ENCODE data around the gene ACTA2.

ACTA2 gene

DNA sequence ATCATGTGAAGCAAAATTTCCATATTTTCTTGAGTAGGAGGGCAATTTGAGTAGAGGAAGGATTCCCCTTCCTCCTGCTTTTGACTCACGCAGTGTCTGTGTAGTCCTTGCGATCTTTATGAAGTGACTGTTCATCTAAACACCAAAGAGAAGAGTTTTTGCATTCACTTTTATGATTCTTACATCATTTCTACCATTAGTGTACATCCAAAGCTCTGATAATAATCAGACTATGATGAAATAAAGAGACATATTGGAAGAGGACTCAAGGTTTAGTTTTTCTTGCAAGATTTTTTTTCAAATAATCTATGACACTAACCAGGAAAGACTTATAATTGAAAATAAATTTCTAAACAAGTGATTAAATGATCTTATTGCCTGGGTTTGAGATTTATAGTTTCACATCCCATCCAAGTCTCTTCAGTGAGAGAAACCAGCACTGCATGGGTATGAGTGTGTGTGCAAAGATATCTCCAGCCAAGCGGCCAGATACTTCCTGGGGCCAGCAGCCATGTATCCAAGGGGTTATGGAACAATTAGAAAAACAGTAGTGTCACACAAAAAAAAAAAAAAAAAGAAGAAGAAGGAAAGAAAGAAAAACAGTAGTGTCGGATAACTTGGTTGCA is 2.0 kb upstream of the ACTA2 start:
- TF ChIP-seq, protein P1, sequence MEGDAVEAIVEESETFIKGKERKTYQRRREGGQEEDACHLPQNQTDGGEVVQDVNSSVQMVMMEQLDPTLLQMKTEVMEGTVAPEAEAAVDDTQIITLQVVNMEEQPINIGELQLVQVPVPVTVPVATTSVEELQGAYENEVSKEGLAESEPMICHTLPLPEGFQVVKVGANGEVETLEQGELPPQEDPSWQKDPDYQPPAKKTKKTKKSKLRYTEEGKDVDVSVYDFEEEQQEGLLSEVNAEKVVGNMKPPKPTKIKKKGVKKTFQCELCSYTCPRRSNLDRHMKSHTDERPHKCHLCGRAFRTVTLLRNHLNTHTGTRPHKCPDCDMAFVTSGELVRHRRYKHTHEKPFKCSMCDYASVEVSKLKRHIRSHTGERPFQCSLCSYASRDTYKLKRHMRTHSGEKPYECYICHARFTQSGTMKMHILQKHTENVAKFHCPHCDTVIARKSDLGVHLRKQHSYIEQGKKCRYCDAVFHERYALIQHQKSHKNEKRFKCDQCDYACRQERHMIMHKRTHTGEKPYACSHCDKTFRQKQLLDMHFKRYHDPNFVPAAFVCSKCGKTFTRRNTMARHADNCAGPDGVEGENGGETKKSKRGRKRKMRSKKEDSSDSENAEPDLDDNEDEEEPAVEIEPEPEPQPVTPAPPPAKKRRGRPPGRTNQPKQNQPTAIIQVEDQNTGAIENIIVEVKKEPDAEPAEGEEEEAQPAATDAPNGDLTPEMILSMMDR (conservative IDR thresholded peaks at IDR 0.05; ENCODE audit: low read length) = no peak
- DNase-seq (ENCODE audit: low read depth) = no peak

DNA sequence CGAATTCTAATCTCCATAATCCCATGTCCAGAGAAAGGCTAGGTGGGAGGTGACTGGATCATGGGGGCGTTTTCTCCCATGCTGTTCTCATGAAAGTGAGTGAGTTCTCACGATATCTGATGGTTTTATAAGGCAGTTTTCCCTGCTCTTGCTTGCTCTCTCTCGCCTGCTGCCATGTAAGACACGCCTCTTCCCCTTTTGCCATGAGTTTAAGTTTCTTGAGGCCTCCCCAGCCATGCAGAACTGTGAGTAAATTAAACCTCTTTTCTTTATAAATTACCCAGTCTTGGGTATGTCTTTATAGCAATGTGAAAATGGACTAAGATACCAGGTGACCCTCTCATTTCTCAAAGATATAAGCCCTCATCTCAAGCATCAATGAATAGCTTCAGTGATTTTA is 1.1 kb upstream of the ACTA2 start:
- DNase-seq (ENCODE audit: low read depth) = no peak
- TF ChIP-seq, protein P1 (conservative IDR thresholded peaks at IDR 0.05; ENCODE audit: low read length) = no peak
- no peak overlapping the region for H3K4me3 ChIP-seq (ENCODE audit: low read length)

More for the DNA sequence above, 2.0 kb upstream of the ACTA2 start:
- H3K4me3 ChIP-seq (ENCODE audit: low read length) = no peak overlapping the region

DNA sequence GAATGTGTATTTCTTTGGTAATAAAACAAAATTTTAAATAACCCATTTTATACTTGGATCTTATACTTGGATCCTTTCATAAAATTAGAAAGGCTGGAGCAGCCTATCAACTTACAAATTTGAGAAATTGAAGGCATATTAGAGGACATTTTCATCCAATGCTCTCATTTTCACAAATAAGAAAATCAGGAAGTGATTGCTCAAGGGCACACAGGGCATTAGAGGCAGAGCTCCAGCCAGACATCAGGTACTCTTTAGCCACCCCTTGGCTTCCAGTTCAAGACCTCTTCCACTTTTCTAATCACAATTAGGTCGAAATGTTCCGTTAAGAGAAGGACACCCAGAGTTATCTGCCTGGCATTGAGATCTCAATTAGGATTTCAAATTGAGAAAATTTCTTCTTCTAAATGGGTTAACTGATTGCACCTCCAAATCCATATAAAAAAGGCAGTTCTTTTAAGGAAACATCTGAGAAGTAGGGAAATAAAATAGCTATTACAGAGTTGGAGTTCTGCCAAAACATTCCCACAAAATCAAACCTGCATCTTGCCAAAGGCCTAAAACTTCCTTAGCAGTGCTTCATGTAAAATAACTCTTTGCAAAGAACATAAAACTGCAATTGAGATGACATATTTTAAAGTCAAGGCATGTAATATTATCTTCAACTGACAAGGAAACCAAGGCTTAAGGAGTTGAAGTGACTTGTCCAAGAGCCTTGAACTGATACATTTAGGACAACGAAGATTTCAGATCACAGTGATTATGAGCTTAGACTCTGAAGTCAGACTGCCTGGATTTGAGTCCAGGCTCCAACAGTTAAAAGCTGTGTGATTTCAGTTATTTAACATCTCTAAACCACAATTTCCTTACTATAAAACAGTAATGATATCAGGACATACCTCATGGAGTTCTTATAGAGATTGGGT is 2.4 kb downstream of the ACTA2 start:
- TF ChIP-seq, protein P1 (conservative IDR thresholded peaks at IDR 0.05; ENCODE audit: low read length) = no peak
- peak overlapping the region; percentile 51 for H3K4me3 ChIP-seq (ENCODE audit: low read length)
- DNase-seq (ENCODE audit: low read depth) = no peak

DNA sequence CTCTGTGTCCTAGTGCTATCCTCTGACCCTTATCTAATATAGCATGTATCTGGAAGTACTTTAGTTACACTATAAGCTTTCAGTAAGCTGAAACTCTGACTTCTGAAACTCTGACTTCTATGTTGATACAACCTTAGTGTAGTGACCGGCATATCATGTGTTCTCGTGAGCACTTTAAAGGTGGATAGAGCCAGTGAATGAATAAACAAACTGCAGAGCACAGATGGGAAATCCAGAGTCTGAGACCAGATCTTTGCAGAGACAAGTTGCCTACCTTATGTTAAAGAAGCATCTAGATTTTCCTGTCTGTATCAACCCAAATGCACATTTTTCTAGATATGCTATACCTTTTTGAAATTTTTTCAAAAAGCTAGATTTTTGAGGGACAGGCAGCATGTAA is 3.5 kb downstream of the ACTA2 start:
- DNase-seq (ENCODE audit: low read depth) = no peak
- peak overlapping the region; percentile 27 for H3K4me3 ChIP-seq (ENCODE audit: low read length)
- TF ChIP-seq, protein P1 (conservative IDR thresholded peaks at IDR 0.05; ENCODE audit: low read length) = no peak

DNA sequence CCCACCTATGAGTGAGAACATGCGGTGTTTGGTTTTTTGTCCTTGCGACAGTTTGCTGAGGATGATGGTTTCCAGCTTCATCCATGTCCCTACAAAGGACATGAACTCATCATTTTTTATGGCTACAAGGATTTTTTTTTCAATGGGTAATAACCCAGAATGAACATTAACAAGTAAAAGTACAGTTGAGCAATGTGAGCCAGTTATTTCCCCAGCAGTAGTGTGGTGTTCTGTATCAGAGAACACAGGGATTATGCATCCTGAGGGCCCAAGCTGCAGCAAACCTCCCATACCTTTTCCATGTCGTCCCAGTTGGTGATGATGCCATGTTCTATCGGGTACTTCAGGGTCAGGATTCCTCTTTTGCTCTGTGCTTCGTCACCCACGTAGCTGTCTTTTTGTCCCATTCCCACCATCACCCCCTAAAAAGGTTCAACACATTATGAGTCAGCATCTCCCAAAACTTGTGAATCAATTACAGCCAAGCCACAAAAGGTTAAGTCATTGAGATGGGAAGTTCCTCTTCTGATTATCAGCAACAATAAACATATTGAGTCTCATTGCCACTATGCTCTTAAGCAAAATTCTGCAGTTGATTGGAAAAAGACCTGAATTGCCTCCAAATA is 5.5 kb downstream of the ACTA2 start:
- TF ChIP-seq, protein P1 (conservative IDR thresholded peaks at IDR 0.05; ENCODE audit: low read length) = no peak
- H3K4me3 ChIP-seq (ENCODE audit: low read length) = no peak overlapping the region
- DNase-seq (ENCODE audit: low read depth) = no peak

DNA sequence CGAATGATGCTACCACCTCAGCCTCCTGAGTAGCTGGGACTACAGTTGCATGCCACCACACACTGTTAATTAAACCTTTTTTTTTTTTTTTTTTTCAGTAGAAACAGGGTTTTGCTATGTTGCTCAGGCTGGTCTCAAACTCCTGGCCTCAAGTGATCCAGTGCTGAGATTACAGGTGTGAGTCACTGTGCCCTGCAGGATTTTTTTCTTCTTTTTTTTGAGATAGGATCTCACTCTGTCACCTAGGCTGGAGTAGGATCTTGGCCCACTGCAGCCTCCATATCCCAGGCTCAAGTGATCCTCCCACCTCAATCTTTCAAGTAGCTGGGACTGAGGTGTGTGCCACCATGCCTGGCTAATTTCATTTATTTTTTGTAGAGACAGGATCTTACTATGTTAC is 6.4 kb downstream of the ACTA2 start:
- H3K4me3 ChIP-seq (ENCODE audit: low read length) = no peak overlapping the region
- TF ChIP-seq, protein P1 (conservative IDR thresholded peaks at IDR 0.05; ENCODE audit: low read length) = no peak
- no peak for DNase-seq (ENCODE audit: low read depth)
